GM21576 (cell line): ENCODE data around the gene UTP4.

ENCODE experiments used
- ATAC-seq: cut with Tn5 transposase; IDR thresholded peaks from one replicate; pipeline ENCODE4 v1.9.1; 2021; ENCODE audit warnings: mild to moderate bottlenecking, moderate library complexity; ENCODE audit not compliant: unreplicated experiment

The UTP4 gene

DNA sequence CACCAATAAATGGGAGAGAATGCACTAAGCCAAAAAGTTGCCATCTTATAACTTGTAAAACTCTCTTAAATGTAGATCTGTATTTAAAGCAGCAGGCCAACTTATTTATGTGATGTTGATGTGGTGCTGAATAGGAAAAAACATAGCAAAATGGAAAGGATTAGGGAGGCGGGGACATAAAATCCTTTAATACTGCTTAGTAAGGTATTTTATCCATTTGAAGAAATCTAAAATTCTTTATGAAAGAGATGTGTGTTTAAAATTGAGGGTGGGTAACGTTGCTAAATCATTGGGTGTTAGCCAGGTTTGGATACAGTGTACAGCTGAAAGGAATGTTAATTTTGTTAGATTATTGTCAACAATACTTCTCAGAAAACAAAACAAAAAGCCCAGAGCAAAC, 68.8 kb downstream of the UTP4 start:
- no peak for ATAC-seq

DNA sequence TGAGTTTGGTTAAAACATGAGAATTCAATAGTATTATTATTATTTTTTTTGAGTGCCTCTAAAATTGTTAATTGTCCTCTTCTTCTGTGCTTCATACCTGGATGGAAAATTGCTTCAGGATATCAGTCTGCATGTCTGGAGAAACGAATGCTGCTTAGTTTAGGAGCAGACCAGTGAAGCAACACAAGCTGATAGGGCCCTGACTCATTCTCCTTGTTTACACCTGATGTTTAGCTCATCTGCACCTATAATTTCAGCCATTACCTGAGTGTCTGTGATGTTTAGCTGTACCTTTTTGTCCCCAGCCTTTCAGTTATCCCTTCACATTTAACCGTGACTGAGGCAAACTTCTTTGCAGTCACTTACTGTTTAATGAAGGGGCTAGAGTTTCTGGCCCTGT, 69.3 kb downstream of the UTP4 start:
- no peak for ATAC-seq

DNA sequence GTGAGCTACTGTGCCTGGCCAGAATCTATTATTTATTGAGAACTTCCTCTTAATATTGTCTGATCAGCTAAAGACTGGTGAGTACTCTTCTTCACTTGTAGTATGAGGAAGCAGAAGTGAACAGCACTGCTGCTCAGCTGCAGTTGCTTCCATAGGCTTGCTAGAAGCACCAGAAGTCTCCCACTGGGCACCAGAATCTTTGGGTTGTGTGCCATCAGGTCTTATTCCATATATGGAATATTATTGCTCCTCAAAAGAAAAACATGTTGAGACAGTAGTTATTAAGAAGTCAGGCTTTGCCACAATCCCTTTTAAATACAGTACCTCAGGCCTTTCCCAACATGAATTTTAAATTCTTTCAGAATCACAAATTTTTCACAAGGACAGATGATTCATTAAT, 71.7 kb downstream of the UTP4 start:
- no peak for ATAC-seq

DNA sequence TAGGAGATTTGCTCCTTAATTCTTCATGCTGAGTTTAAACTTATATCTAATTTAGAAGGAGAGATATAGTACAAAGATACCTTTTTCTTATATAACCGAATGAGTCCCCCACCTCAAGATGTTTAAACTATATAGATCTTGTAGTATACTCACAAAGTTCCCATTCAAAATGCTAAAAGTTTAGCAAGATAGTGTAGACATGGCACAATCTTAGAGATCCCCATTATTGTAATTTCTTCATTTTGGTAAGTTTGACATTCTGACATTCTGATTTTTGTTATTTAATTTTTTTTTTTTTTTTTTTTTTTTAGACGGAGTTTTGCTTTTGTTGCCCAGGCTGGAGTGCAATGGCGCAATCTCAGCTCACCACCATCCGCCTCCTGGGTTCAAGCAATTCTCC, 77.3 kb downstream of the UTP4 start:
- no peak for ATAC-seq

DNA sequence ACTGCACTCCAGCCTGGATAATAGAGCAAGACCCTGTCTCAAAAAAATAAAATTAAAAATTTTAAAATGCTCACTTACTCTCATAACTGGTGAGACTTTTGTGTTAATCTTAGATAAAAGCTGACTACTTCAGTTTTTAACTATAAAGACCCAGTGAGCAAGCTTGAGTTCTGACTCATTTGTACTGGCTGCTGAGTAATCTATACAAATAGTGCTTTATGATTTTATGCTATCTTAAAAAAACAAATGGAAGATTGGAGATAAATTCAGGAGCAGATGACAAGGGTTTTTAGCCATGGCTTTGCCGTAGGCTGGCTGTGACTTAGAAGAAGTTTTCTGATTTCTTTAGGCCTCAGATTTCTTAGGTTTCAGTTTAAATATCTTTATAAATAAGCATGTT, 85.0 kb downstream of the UTP4 start:
- ATAC-seq = no peak
